SK-N-MC (cell line): ENCODE data around the gene PDLIM7.

Experiments
- EZH2 ChIP-seq: fragments of 200-600 bp; sonication (generic); IDR thresholded peaks from one replicate; pipeline ENCODE4 v1.6.1; 2017; ENCODE audit warnings: antibody characterized with exemption
- POLR2AphosphoS5 ChIP-seq: IDR thresholded peaks from 2 replicates; pipeline ENCODE4 v1.6.1; 2012; ENCODE audit warnings: mild to moderate bottlenecking, low read depth, low read length, borderline replicate concordance

- TF ChIP-seq EZH2 (no peak), POLR2AphosphoS5 (no peak)
Observed at GRCh38 chr5:177450667-177451424, 46.6 kb downstream of the PDLIM7 start.
